H1 (cell line): ENCODE results near the gene FBXL17. TPM values are rescaled to one million over a fixed set of nuclear protein-coding genes. Genes with fewer than 3 reads are reported as not detected.

Experiments used
- CTCF ChIA-PET: fragments of 300-600 bp; sonication (Branson Sonifier 250); formaldehyde crosslinking; loops from one replicate; lab custom pipeline; 2021; ENCODE audit not compliant: partially characterized antibody; lab: Charles Lee
- POLR2A ChIA-PET: fragments of 300-600 bp; sonication (Branson Sonifier 250); formaldehyde crosslinking; loops from one replicate; lab custom pipeline; 2021; ENCODE audit warnings: inconsistent platforms; ENCODE audit not compliant: partially characterized antibody; lab: Charles Lee
- DNase-seq, 2 experiments: peaks; one replicate each; pipeline versions ENCODE4 v3.0.0 to v3.0.0-alpha.2; 2010 to 2022; ENCODE audit warnings: low spot score in 2 of 2, low read depth in 1 of 2, mixed read lengths in 1 of 2
- FAIRE-seq: peaks from 2 replicates; lab custom pipeline; 2011; peaks lifted over from hg19 to GRCh38; lab: Jason Lieb, UNC
- H2AFZ ChIP-seq: 2 replicates; pipeline ENCODE4 v1.8.1; 2012; ENCODE audit warnings: low read length, inconsistent platforms
- H2AK5ac ChIP-seq: 2 replicates; pipeline ENCODE4 v1.6.1; 2013; ENCODE audit warnings: low read depth, low read length
- H2BK120ac ChIP-seq: replicated peaks from 2 replicates; pipeline ENCODE3; 2013; ENCODE audit warnings: low read depth, low read length, inconsistent platforms
- H2BK12ac ChIP-seq: 2 replicates; pipeline ENCODE4 v1.6.1; 2013; ENCODE audit warnings: low read depth, low read length
- H2BK15ac ChIP-seq: 2 replicates; pipeline ENCODE4 v1.6.1; 2013; ENCODE audit warnings: low read length
- H2BK20ac ChIP-seq: 2 replicates; pipeline ENCODE4 v1.6.1; 2013; ENCODE audit warnings: low read length
- H2BK5ac ChIP-seq: 2 replicates; pipeline ENCODE4 v1.6.1; 2013; ENCODE audit warnings: low read depth, low read length
- H3K14ac ChIP-seq: 2 replicates; pipeline ENCODE4 v1.6.1; 2013; ENCODE audit warnings: inconsistent platforms; ENCODE audit not compliant: insufficient read length
- H3K18ac ChIP-seq: 2 replicates; pipeline ENCODE4 v1.6.1; 2013; ENCODE audit warnings: low read length; ENCODE audit errors: extremely low read depth
- H3K23ac ChIP-seq: 2 replicates; pipeline ENCODE4 v1.6.1; 2013; ENCODE audit warnings: inconsistent platforms; ENCODE audit not compliant: insufficient read length
- H3K23me2 ChIP-seq: 2 replicates; pipeline ENCODE4 v1.6.1; 2013; ENCODE audit warnings: low read depth, low read length
- H3K27ac ChIP-seq: 2 replicates; pipeline ENCODE4 v1.6.1; 2011; ENCODE audit warnings: low read depth, low read length, inconsistent platforms
- H3K27me3 ChIP-seq, 4 experiments: replicated peaks in 1 of 4; 1 replicate in 1 of 4; 2 replicates in 3 of 4; pipeline versions ENCODE4 v1.6.1 to v1.8.1; 2011 to 2013; ENCODE audit warnings: low read length in 3 of 4, mild to moderate bottlenecking in 3 of 4, inconsistent platforms in 2 of 4, mixed read lengths in 2 of 4, moderate library complexity in 1 of 4; ENCODE audit not compliant: control insufficient read depth in 3 of 4, insufficient read depth in 3 of 4; ENCODE audit errors: extremely low read depth in 1 of 4
- H3K36me3 ChIP-seq, 4 experiments: 2 replicates each; pipeline versions ENCODE4 v1.6.1 to v1.8.1; 2011 to 2013; ENCODE audit warnings: mild to moderate bottlenecking in 4 of 4, low read length in 3 of 4, moderate library complexity in 2 of 4, control low read depth in 1 of 4, inconsistent platforms in 1 of 4; ENCODE audit not compliant: insufficient read depth in 4 of 4, control insufficient read depth in 2 of 4
- H3K4ac ChIP-seq: replicated peaks from 2 replicates; pipeline ENCODE3; 2013; ENCODE audit warnings: low read length, low read depth, mixed read lengths, inconsistent platforms; ENCODE audit not compliant: insufficient read length
- H3K4me1 ChIP-seq, 4 experiments: replicated peaks in 1 of 4; 1 replicate in 1 of 4; 2 replicates in 3 of 4; pipeline versions ENCODE4 v1.6.1 to v1.8.1; 2011 to 2013; ENCODE audit warnings: low read length in 3 of 4, inconsistent platforms in 2 of 4, mixed read lengths in 1 of 4; ENCODE audit not compliant: insufficient read depth in 4 of 4, control insufficient read depth in 3 of 4
- H3K4me2 ChIP-seq, 2 experiments: 2 replicates each; pipeline versions ENCODE4 v1.6.1 to v1.8.1; 2011 to 2013; ENCODE audit warnings: low read depth in 2 of 2, low read length in 2 of 2, control low read depth in 1 of 2, inconsistent platforms in 1 of 2, mild to moderate bottlenecking in 1 of 2; ENCODE audit not compliant: insufficient read depth in 1 of 2
- H3K4me3 ChIP-seq, 4 experiments: fragments of 200-600, 300-600 bp in 1 of 4; sonication (generic), shearing (Covaris generic), sonication (Bioruptor Twin) in 1 of 4; 2 replicates each; pipeline versions ENCODE4 v1.5.1 to v1.8.1; 2011 to 2016; ENCODE audit warnings: low read length in 4 of 4, low read depth in 3 of 4, control low read depth in 2 of 4, inconsistent platforms in 2 of 4, mild to moderate bottlenecking in 2 of 4, mixed read lengths in 1 of 4, moderate library complexity in 1 of 4; ENCODE audit not compliant: insufficient read depth in 2 of 4; ENCODE audit errors: extremely low read depth in 1 of 4
- H3K56ac ChIP-seq: replicated peaks from 2 replicates; pipeline ENCODE3; 2013; ENCODE audit warnings: low read depth, mild to moderate bottlenecking, mixed read lengths, low read length, inconsistent platforms; ENCODE audit not compliant: insufficient read length
- H3K79me1 ChIP-seq: 2 replicates; pipeline ENCODE4 v1.6.1; 2013; ENCODE audit warnings: low read depth, low read length, control low read depth
- H3K79me2 ChIP-seq, 2 experiments: 2 replicates each; pipeline versions ENCODE4 v1.6.1 to v1.8.1; 2012 to 2013; ENCODE audit warnings: low read length in 2 of 2, mild to moderate bottlenecking in 2 of 2, inconsistent platforms in 1 of 2; ENCODE audit not compliant: insufficient read depth in 2 of 2, control insufficient read depth in 1 of 2
- H3K9ac ChIP-seq, 4 experiments: replicated peaks in 1 of 4; 1 replicate in 1 of 4; 2 replicates in 3 of 4; pipeline versions ENCODE4 v1.6.1 to v1.8.1; 2011 to 2013; ENCODE audit warnings: low read depth in 3 of 4, low read length in 3 of 4, control low read depth in 2 of 4, mild to moderate bottlenecking in 2 of 4, moderate library complexity in 2 of 4, inconsistent platforms in 1 of 4; ENCODE audit errors: extremely low read depth in 1 of 4
- H3K9me3 ChIP-seq, 2 experiments: 2 replicates each; pipeline versions ENCODE4 v1.6.1 to v1.8.1; 2012 to 2013; ENCODE audit warnings: mild to moderate bottlenecking in 2 of 2, moderate library complexity in 2 of 2, control low read depth in 1 of 2, inconsistent platforms in 1 of 2, low read depth in 1 of 2, low read length in 1 of 2, mixed read lengths in 1 of 2; ENCODE audit not compliant: insufficient read depth in 2 of 2
- H4K20me1 ChIP-seq, 2 experiments: replicated peaks in 1 of 2; 2 replicates each; pipeline versions ENCODE3 to v1.8.1; 2011 to 2013; ENCODE audit warnings: inconsistent platforms in 2 of 2, low read length in 2 of 2, mild to moderate bottlenecking in 1 of 2; ENCODE audit not compliant: insufficient read depth in 2 of 2, control insufficient read depth in 1 of 2
- H4K5ac ChIP-seq: 2 replicates; pipeline ENCODE4 v1.6.1; 2013; ENCODE audit warnings: low read length, low read depth, mixed read lengths, inconsistent platforms; ENCODE audit not compliant: insufficient read length
- H4K8ac ChIP-seq: 2 replicates; pipeline ENCODE4 v1.8.0; 2013; ENCODE audit warnings: mild to moderate bottlenecking, moderate library complexity, low read length, inconsistent platforms; ENCODE audit not compliant: insufficient read depth; ENCODE audit errors: extremely low read depth
- H4K91ac ChIP-seq: replicated peaks from 2 replicates; pipeline ENCODE3; 2013; ENCODE audit warnings: low read length, mixed read lengths, inconsistent platforms; ENCODE audit not compliant: insufficient read length
- ASH2L ChIP-seq: fragments of 200-600, 300-600 bp; sonication (generic); IDR thresholded peaks from one replicate; pipeline ENCODE4 v1.7.1; 2017; ENCODE audit warnings: low read length
- BACH1 ChIP-seq: IDR thresholded peaks from 2 replicates; pipeline ENCODE4 v1.6.1; 2012; ENCODE audit warnings: low read length, improper control_type of control experiment
- CEBPB ChIP-seq: IDR thresholded peaks from 2 replicates; pipeline ENCODE4 v1.6.1; 2012; ENCODE audit warnings: low read depth, low read length
- CHD1 ChIP-seq: IDR thresholded peaks from 2 replicates; pipeline ENCODE4 v1.6.1; 2012; ENCODE audit warnings: low read depth, low read length, improper control_type of control experiment
- GTF2F1 ChIP-seq: IDR thresholded peaks from 2 replicates; pipeline ENCODE4 v1.6.1; 2012; ENCODE audit warnings: low read depth, low read length, improper control_type of control experiment, borderline replicate concordance
- JUN ChIP-seq: IDR thresholded peaks from 2 replicates; pipeline ENCODE4 v1.6.1; 2011; ENCODE audit warnings: low read depth, mild to moderate bottlenecking, improper control_type of control experiment, low read length
- MAFK ChIP-seq: IDR thresholded peaks from 2 replicates; pipeline ENCODE4 v1.6.1; 2012; ENCODE audit warnings: low read depth, mild to moderate bottlenecking, improper control_type of control experiment, low read length
- NANOG ChIP-seq: IDR thresholded peaks from 2 replicates; pipeline ENCODE4 v1.6.1; 2011; ENCODE audit warnings: low read length, low read depth, mild to moderate bottlenecking, inconsistent platforms; ENCODE audit not compliant: insufficient read depth, poor library complexity, severe bottlenecking
- PHF8 ChIP-seq: fragments of 200-600 bp; sonication (generic); conservative IDR thresholded peaks from 2 replicates; pipeline ENCODE4 v1.7.1; 2012; ENCODE audit warnings: low read depth, mild to moderate bottlenecking, inconsistent platforms, low read length, moderate library complexity
- POLR2A ChIP-seq, 2 experiments: IDR thresholded peaks; 1 replicate in 1 of 2; 2 replicates in 1 of 2; pipeline ENCODE4 v1.6.1; 2011; ENCODE audit warnings: low read depth in 2 of 2, low read length in 2 of 2, mild to moderate bottlenecking in 2 of 2; ENCODE audit errors: control extremely low read depth in 1 of 2
- RNF2 ChIP-seq: fragments of 200-900, 300-1000 bp; sonication (generic); IDR thresholded peaks from 2 replicates; pipeline ENCODE4 v1.7.1; 2016; ENCODE audit warnings: borderline replicate concordance, low read depth, mild to moderate bottlenecking, antibody characterized with exemption, low read length; ENCODE audit not compliant: poor library complexity, severe bottlenecking; ENCODE audit errors: missing control alignments
- SP1 ChIP-seq: IDR thresholded peaks from 2 replicates; pipeline ENCODE4 v1.6.1; 2011; ENCODE audit warnings: low read depth, low read length
- SRF ChIP-seq: IDR thresholded peaks from 2 replicates; pipeline ENCODE4 v1.6.1; 2011; ENCODE audit warnings: mild to moderate bottlenecking, low read depth, low read length, moderate library complexity
- TBP ChIP-seq: IDR thresholded peaks from 2 replicates; pipeline ENCODE4 v1.6.1; 2011; ENCODE audit warnings: low read depth, low read length, improper control_type of control experiment
- WGBS, 2 experiments: shearing (Covaris generic) in 1 of 2; methylation state at CpG; one replicate each; pipeline versions ENCODE4 v1.1.6 to v1.1.7; 2013 to 2015; ENCODE audit warnings: low lambda C conversion rate in 2 of 2, mixed read lengths in 2 of 2, inconsistent platforms in 1 of 2, low coverage in 1 of 2, missing lambda C conversion rate in 1 of 2; ENCODE audit not compliant: insufficient replicate concordance in 2 of 2, insufficient coverage in 1 of 2, insufficient read length in 1 of 2; ENCODE audit errors: extremely low coverage in 1 of 2, missing lambda C conversion rate in 1 of 2; 5-methylcytosine and 5-hydroxymethylcytosine counted together
- polyA plus RNA-seq, 7 experiments: library from polyadenylated mRNA; depleted of rRNA in 3 of 7; stranded (reverse) in 5 of 7; unstranded in 2 of 7; fragments of >200 nt in 5 of 7; fragments of 200-250 nt in 2 of 7; gene quantifications; 1 replicate in 5 of 7; 2 replicates in 1 of 7; 4 replicates in 1 of 7; pipeline versions ENCODE4 v1.2.1 to v1.2.3, GENCODE V29; 2011 to 2013; ENCODE audit warnings: missing spikeins in 2 of 7, mixed read lengths in 2 of 7
- total RNA-seq: library from RNA; stranded (reverse); fragmentation: NEBNext Ultra II Directional; extraction: Animal tissue kit (Norgen Biotek cat#: 25700); gene quantifications from 2 replicates; pipeline ENCODE4 v1.2.1, GENCODE V29; 2021

FBXL17 gene
- total and polyA plus RNA-seq, 2 of the 8 experiments (the other 6 are each of a cell fraction or from before 2014, with no cell fraction given), result 0.35 to 4.3 TPM

GRCh38 chr5:108212775-108213346 lies 169.0 kb downstream of the FBXL17 start:
- H3K4me2 ChIP-seq, result no peak overlapping the region; a peak in 2 of 4 replicates
- no peak for FAIRE-seq
- POLR2A ChIA-PET, result interaction anchor here (0.8 kb wide), 1 partner anchor 14 kb away, joined by 3 read pairs; no protein-coding TSS in a partner anchor
- TF ChIP-seq BACH1 (peak; percentile 36; the same call in 1 of the 2 replicates), GTF2F1 (no peak), CHD1 (no peak), PHF8 (no peak), SP1 (peak; percentile 37; the same call in 1 of the 2 replicates), NANOG (no peak), MAFK (peak; percentile 13; the same call in 1 of the 2 replicates), TBP (no peak), ASH2L (peak; percentile 47), SRF (no peak), RNF2 (no peak), POLR2A (IDR thresholded peaks at IDR 0.05; ENCODE audit: control extremely low read depth in 1 of 2, low read depth in 2 of 2, low read length in 2 of 2) (no peak), JUN (no peak), CEBPB (no peak)

More at GRCh38 chr5:108212775-108213346, 169.0 kb downstream of the FBXL17 start:
- no peaks in the 10 kb centered on the region for H3K79me1 ChIP-seq
- H3K4me1 ChIP-seq, result peaks cover 0 to 6% (median 2%) of the 10 kb centered on the region in 4 experiments; a peak in 3 of 7 replicates
- H3K23ac ChIP-seq, result no peak overlapping the region
- no peak overlapping the region for H2BK120ac ChIP-seq
- no peaks in the 10 kb centered on the region for H3K36me3 ChIP-seq
- no peak overlapping the region for H4K5ac ChIP-seq
- H3K23me2 ChIP-seq, result no peaks in the 10 kb centered on the region
- H3K14ac ChIP-seq, result no peak overlapping the region
- H3K56ac ChIP-seq, result no peak overlapping the region
- H4K91ac ChIP-seq, result no peak overlapping the region
- H2BK12ac ChIP-seq, result no peak overlapping the region
- no peaks in the 10 kb centered on the region for H3K27me3 ChIP-seq
- no peak overlapping the region for H3K4me3 ChIP-seq
- WGBS, 2 experiments, result 75% methylated on average over 3 of the region's 3 CpGs; no CpG with 5 or more reads in 1 of the 2 experiments
- H3K4ac ChIP-seq, result no peak overlapping the region
- H2BK15ac ChIP-seq, result no peak overlapping the region
- peak in 1 of 2 experiments; percentile 21 for DNase-seq
- no peaks in the 10 kb centered on the region for H3K79me2 ChIP-seq
- H4K8ac ChIP-seq, result no peak overlapping the region
- H3K9me3 ChIP-seq, result 0 out of 4 replicates have a peak, but pooled peaks cover 0 to 3% of the 10 kb centered on the region in 2 experiments
- no peak overlapping the region for H2AFZ ChIP-seq
- CTCF ChIA-PET, result interaction anchor here (0.8 to 2.4 kb wide), 6 partner anchors 9 to 65 kb away, joined by 3 to 6 read pairs (median 3); no protein-coding TSS in a partner anchor
- H3K27ac ChIP-seq, result no peak overlapping the region
- H2AK5ac ChIP-seq, result no peak overlapping the region
- H4K20me1 ChIP-seq, result no peaks in the 10 kb centered on the region
- no peak overlapping the region for H2BK20ac ChIP-seq
- no peak overlapping the region for H3K18ac ChIP-seq
- H3K9ac ChIP-seq, result no peak overlapping the region
- H2BK5ac ChIP-seq, result no peak overlapping the region
